ENCODE data around the gene METTL9.

Gene METTL9

GRCh38 chr16:21704733-21705132 lies 105.4 kb downstream of the METTL9 start:
- no peak overlapping the region for H3K4me3 ChIP-seq (ENCODE audit: low read length)
- DNase-seq (ENCODE audit: low read depth) = no peak
- TF ChIP-seq CTCF (conservative IDR thresholded peaks at IDR 0.05; ENCODE audit: low read depth, low read length) = no peak

Data from retinal pigment epithelial cell (primary cell).